ENCODE results near the gene CHAT. TPM values are rescaled to one million over a fixed set of nuclear protein-coding genes. Genes with fewer than 3 reads are reported as not detected.

The CHAT gene
- total RNA-seq, 3 donors from 2014 or later (not counting 1 experiment from before 2014, with no cell fraction given): not detected

GRCh38 chr10:49605216-49605938, 8.5 kb upstream of the CHAT start:
- Mint-ChIP-seq H3K9me3 (no peaks in the 10 kb centered on the region), H3K27me3 (ENCODE audit: low read depth in 2 of 2) (peaks cover 34 to 74% of the 10 kb centered on the region in 2 donors), H3K36me3 (no peaks in the 10 kb centered on the region), H3K4me3 (no peak overlapping the region), H3K27ac (no peak overlapping the region), H3K4me1 (peaks cover 9% of the 10 kb centered on the region in 2 donors)
- Histone ChIP-seq H3K4me1 (ENCODE audit: control insufficient read depth, insufficient read depth, low read length) (peaks cover 5% of the 10 kb centered on the region), H3K27me3 (ENCODE audit: control insufficient read depth, insufficient read depth, low read length) (peaks cover 15% of the 10 kb centered on the region), H3K27ac (ENCODE audit: low read length) (no peak overlapping the region), H3K9me3 (ENCODE audit: control insufficient read depth, insufficient read depth, low read length) (no peaks in the 10 kb centered on the region), H3K4me3 (ENCODE audit: low read length) (no peak overlapping the region), H3K36me3 (ENCODE audit: control insufficient read depth, insufficient read depth, low read length) (no peaks in the 10 kb centered on the region)
- DNase-seq: peak in 1 of 2 donors; percentile 4
- no peak for TF ChIP-seq CTCF (IDR thresholded peaks at IDR 0.05)
- intact Hi-C loops (cut with micrococcal nuclease): no loop called here
- ATAC-seq: no peak
- WGBS (ENCODE audit: insufficient coverage): 80% methylated on average over 6 of the region's 6 CpGs

- peaks cover 5% of the 10 kb centered on the region for H3K4me1 ChIP-seq (ENCODE audit: control insufficient read depth, insufficient read depth, low read length)
- H3K4me3 Mint-ChIP-seq: no peak overlapping the region
- H3K27ac Mint-ChIP-seq: no peak overlapping the region
- peaks cover 16% of the 10 kb centered on the region for H3K27me3 ChIP-seq (ENCODE audit: control insufficient read depth, insufficient read depth, low read length)
- no peak overlapping the region for H3K4me3 ChIP-seq (ENCODE audit: low read length)
- DNase-seq: peak in 1 of 2 donors; percentile 4
- H3K4me1 Mint-ChIP-seq: peaks cover 9% of the 10 kb centered on the region in 2 donors
- TF ChIP-seq CTCF (IDR thresholded peaks at IDR 0.05): no peak
- H3K9me3 ChIP-seq (ENCODE audit: control insufficient read depth, insufficient read depth, low read length): no peaks in the 10 kb centered on the region
- H3K36me3 ChIP-seq (ENCODE audit: control insufficient read depth, insufficient read depth, low read length): no peaks in the 10 kb centered on the region
- H3K27me3 Mint-ChIP-seq (ENCODE audit: low read depth in 2 of 2): peaks cover 30 to 69% of the 10 kb centered on the region in 2 donors
- H3K9me3 Mint-ChIP-seq: no peaks in the 10 kb centered on the region
- intact Hi-C loops (cut with micrococcal nuclease): no loop called here
- ATAC-seq: no peak
- no peaks in the 10 kb centered on the region for H3K36me3 Mint-ChIP-seq
- no peak overlapping the region for H3K27ac ChIP-seq (ENCODE audit: low read length)
- WGBS (ENCODE audit: insufficient coverage): 42% methylated on average over 3 of the region's 3 CpGs
Measured at GRCh38 chr10:49605939-49606509, 7.8 kb upstream of the CHAT start.

- H3K27me3 ChIP-seq (ENCODE audit: control insufficient read depth, insufficient read depth, low read length): peaks cover 20% of the 10 kb centered on the region
- Mint-ChIP-seq H3K4me3 (no peak overlapping the region), H3K27me3 (ENCODE audit: low read depth in 2 of 2) (peaks cover 38 to 72% of the 10 kb centered on the region in 2 donors), H3K36me3 (no peaks in the 10 kb centered on the region), H3K27ac (no peak overlapping the region), H3K9me3 (no peaks in the 10 kb centered on the region), H3K4me1 (peaks cover 11 to 14% of the 10 kb centered on the region in 2 donors)
- DNase-seq: peak; percentile 62 to 69
- H3K9me3 ChIP-seq (ENCODE audit: control insufficient read depth, insufficient read depth, low read length): no peaks in the 10 kb centered on the region
- intact Hi-C loops (cut with micrococcal nuclease): loop anchor here (1.0 kb wide), 1 partner anchor 200 kb away; no protein-coding TSS in a partner anchor
- no peak overlapping the region for H3K4me3 ChIP-seq (ENCODE audit: low read length)
- TF ChIP-seq CTCF (IDR thresholded peaks at IDR 0.05): no peak
- H3K4me1 ChIP-seq (ENCODE audit: control insufficient read depth, insufficient read depth, low read length): peaks cover 5% of the 10 kb centered on the region
- ATAC-seq: peak; percentile 69 to 89 (median 84)
- 1% methylated on average over 21 of the region's 22 CpGs for WGBS (ENCODE audit: insufficient coverage)
- H3K36me3 ChIP-seq (ENCODE audit: control insufficient read depth, insufficient read depth, low read length): no peaks in the 10 kb centered on the region
- H3K27ac ChIP-seq (ENCODE audit: low read length): no peak overlapping the region
Measured at GRCh38 chr10:49606981-49607535, 6.8 kb upstream of the CHAT start.
